SK-N-SH (cell line): ENCODE measurements around the gene PRKAR1A. TPM values are rescaled to one million over a fixed set of nuclear protein-coding genes. Genes with fewer than 3 reads are reported as not detected.

Experiments
- CTCF ChIA-PET: fragments of 300-600, 350-600 bp; formaldehyde crosslinking; extraction: SDS; loops from one replicate; lab custom pipeline; 2021; lab: Yijun Ruan, JAX
- POLR2A ChIA-PET: fragments of 350-600 bp; sonication (Branson Sonifier 250); formaldehyde crosslinking; extraction: SDS; loops from one replicate; lab custom pipeline; 2020; ENCODE audit warnings: antibody characterized with exemption, inconsistent platforms; lab: Yijun Ruan, JAX
- DNase-seq: peaks from one replicate; pipeline ENCODE4 v3.0.0; 2012
- H2AFZ ChIP-seq: fragments of 200-600 bp; sonication (generic); 2 replicates; pipeline ENCODE4 v1.8.1; 2016; ENCODE audit warnings: antibody characterized with exemption, mild to moderate bottlenecking, low read depth
- H3F3A ChIP-seq: fragments of 200-600 bp; sonication (generic); replicated peaks from 2 replicates; pipeline ENCODE3; 2016; ENCODE audit warnings: antibody characterized with exemption, mild to moderate bottlenecking; ENCODE audit not compliant: insufficient read depth
- H3K27ac ChIP-seq, 2 experiments: fragments of 200-500 bp in 1 of 2; fragments of 200-600 bp in 1 of 2; sonication (Bioruptor generic) in 1 of 2; sonication (generic), shearing (Covaris generic) in 1 of 2; 2 replicates each; pipeline versions ENCODE4 v1.5.1 to v1.6.1; 2014 to 2016; ENCODE audit warnings: low read depth in 2 of 2, inconsistent platforms in 1 of 2, low read length in 1 of 2, mild to moderate bottlenecking in 1 of 2, mixed read lengths in 1 of 2
- H3K27me3 ChIP-seq: fragments of 200-600 bp; sonication (generic), shearing (Covaris generic); 2 replicates; pipeline ENCODE4 v1.6.1; 2016; ENCODE audit warnings: mixed run types; ENCODE audit not compliant: insufficient read depth
- H3K36me3 ChIP-seq, 2 experiments: fragments of 200-500 bp in 1 of 2; fragments of 200-600 bp in 1 of 2; sonication (Bioruptor generic) in 1 of 2; sonication (generic) in 1 of 2; replicated peaks in 1 of 2; 2 replicates each; pipeline versions ENCODE3 to v1.5.1; 2014 to 2016; ENCODE audit warnings: low read length in 1 of 2, mild to moderate bottlenecking in 1 of 2; ENCODE audit not compliant: insufficient read depth in 2 of 2, control insufficient read depth in 1 of 2
- H3K4me1 ChIP-seq, 2 experiments: fragments of 200-500 bp in 1 of 2; fragments of 200-600 bp in 1 of 2; sonication (Bioruptor generic) in 1 of 2; sonication (generic), shearing (Covaris generic) in 1 of 2; 2 replicates each; pipeline versions ENCODE4 v1.5.1 to v1.6.1; 2014 to 2016; ENCODE audit warnings: low read depth in 1 of 2, low read length in 1 of 2, mixed run types in 1 of 2; ENCODE audit not compliant: insufficient read depth in 2 of 2, control insufficient read depth in 1 of 2
- H3K4me2 ChIP-seq: fragments of 200-600 bp; sonication (generic), shearing (Covaris generic); 2 replicates; pipeline ENCODE4 v1.6.1; 2017; ENCODE audit warnings: mixed run types
- H3K4me3 ChIP-seq, 2 experiments: fragments of 200-500 bp in 1 of 2; fragments of 200-600 bp in 1 of 2; sonication (Bioruptor generic) in 1 of 2; sonication (generic), shearing (Covaris generic) in 1 of 2; 2 replicates each; pipeline versions ENCODE4 v1.5.1 to v1.8.1; 2014 to 2016; ENCODE audit warnings: low read depth in 2 of 2, inconsistent platforms in 1 of 2, low read length in 1 of 2, mild to moderate bottlenecking in 1 of 2, mixed read lengths in 1 of 2, moderate library complexity in 1 of 2
- H3K79me2 ChIP-seq: fragments of 200-600 bp; sonication (generic); 2 replicates; pipeline ENCODE4 v1.8.1; 2017; ENCODE audit warnings: mild to moderate bottlenecking; ENCODE audit not compliant: insufficient read depth
- H3K9ac ChIP-seq: fragments of 200-600 bp; sonication (generic); 2 replicates; pipeline ENCODE4 v1.6.1; 2017; ENCODE audit warnings: mixed run types
- H3K9me2 ChIP-seq: fragments of 200-600 bp; sonication (generic); 2 replicates; pipeline ENCODE4 v1.6.1; 2017; ENCODE audit warnings: mixed run types
- H3K9me3 ChIP-seq: fragments of 200-600 bp; sonication (generic); 2 replicates; pipeline ENCODE4 v1.6.1; 2017; ENCODE audit warnings: mixed run types, mild to moderate bottlenecking, moderate library complexity
- H4K20me1 ChIP-seq: fragments of 200-600 bp; sonication (generic); 2 replicates; pipeline ENCODE4 v1.6.1; 2017; ENCODE audit warnings: mild to moderate bottlenecking, mixed run types; ENCODE audit not compliant: insufficient read depth
- EZH2phosphoT487 ChIP-seq: fragments of 200-600 bp; sonication (generic); IDR thresholded peaks from 2 replicates; pipeline ENCODE4 v1.6.1; 2017; ENCODE audit warnings: low read depth, mixed run types, mild to moderate bottlenecking, antibody characterized with exemption, moderate library complexity, borderline replicate concordance
- IRF3 ChIP-seq: fragments of 150-350 bp; IDR thresholded peaks from 2 replicates; pipeline ENCODE4 v1.6.1; 2016; ENCODE audit warnings: mild to moderate bottlenecking, low read depth, low read length
- RCOR1 ChIP-seq: fragments of 150-350 bp; IDR thresholded peaks from 2 replicates; pipeline ENCODE4 v1.6.1; 2017; ENCODE audit warnings: antibody characterized with exemption, low read length
- RFX5 ChIP-seq: IDR thresholded peaks from 2 replicates; pipeline ENCODE4 v1.6.1; 2012; ENCODE audit warnings: mild to moderate bottlenecking, improper control_type of control experiment, low read length
- SIN3A ChIP-seq: IDR thresholded peaks from 2 replicates; pipeline ENCODE4 v1.6.1; 2012; ENCODE audit warnings: low read depth, mild to moderate bottlenecking, low read length, moderate library complexity, borderline replicate concordance
- TCF12 ChIP-seq: IDR thresholded peaks from 2 replicates; pipeline ENCODE4 v1.4.0; 2012
- WGBS: methylation state at CpG from one replicate; pipeline ENCODE4 v1.1.6; 2017; ENCODE audit warnings: low lambda C conversion rate; 5-methylcytosine and 5-hydroxymethylcytosine counted together
- polyA plus RNA-seq, 3 experiments: library from polyadenylated mRNA; depleted of rRNA; stranded (reverse); fragments of >200 nt; gene quantifications; 2 replicates each; pipeline ENCODE4 v1.2.3, GENCODE V29; 2012

PRKAR1A gene
- polyA plus RNA-seq, 1 of the 3 experiments (the other 2 are of a cell fraction): 195 TPM

GRCh38 chr17:68564415-68565111, 52.3 kb downstream of the PRKAR1A start:
- H4K20me1 ChIP-seq: no peaks in the 10 kb centered on the region
- H3K9me3 ChIP-seq: no peaks in the 10 kb centered on the region
- no peak for DNase-seq
- H3K9ac ChIP-seq: no peak overlapping the region
- H3K79me2 ChIP-seq: no peaks in the 10 kb centered on the region
- POLR2A ChIA-PET: no interaction called here
- no peaks in the 10 kb centered on the region for H3K36me3 ChIP-seq
- no peak overlapping the region for H3K4me3 ChIP-seq
- no peak overlapping the region for H2AFZ ChIP-seq
- CTCF ChIA-PET: interaction anchor here (1.6 kb wide), 1 partner anchor 49 kb away, joined by 4 read pairs; no protein-coding TSS in a partner anchor
- no peaks in the 10 kb centered on the region for H3K4me1 ChIP-seq
- no peaks in the 10 kb centered on the region for H3F3A ChIP-seq
- no peak overlapping the region for H3K4me2 ChIP-seq
- H3K27ac ChIP-seq: no peak overlapping the region
- H3K9me2 ChIP-seq: no peaks in the 10 kb centered on the region
- no peak for TF ChIP-seq IRF3
- TF ChIP-seq RCOR1: no peak
- no peaks in the 10 kb centered on the region for H3K27me3 ChIP-seq
- 13% methylated on average over 7 of the region's 8 CpGs for WGBS

GRCh38 chr17:68565661-68566441, 53.6 kb downstream of the PRKAR1A start:
- H3F3A ChIP-seq: no peaks in the 10 kb centered on the region
- H3K79me2 ChIP-seq: no peaks in the 10 kb centered on the region
- no peaks in the 10 kb centered on the region for H3K4me1 ChIP-seq
- no peak overlapping the region for H3K27ac ChIP-seq
- no peaks in the 10 kb centered on the region for H4K20me1 ChIP-seq
- H3K9me3 ChIP-seq: no peaks in the 10 kb centered on the region
- ChIA-PET CTCF (interaction anchor here (1.3 to 1.6 kb wide), 3 partner anchors 11 to 48 kb away, joined by 3 to 4 read pairs (median 3); no protein-coding TSS in a partner anchor), POLR2A (no interaction called here)
- no peak overlapping the region for H3K4me2 ChIP-seq
- no peaks in the 10 kb centered on the region for H3K27me3 ChIP-seq
- no peak overlapping the region for H3K9ac ChIP-seq
- DNase-seq: no peak
- no peak overlapping the region for H2AFZ ChIP-seq
- no peaks in the 10 kb centered on the region for H3K9me2 ChIP-seq
- H3K36me3 ChIP-seq: no peaks in the 10 kb centered on the region
- WGBS: 4% methylated on average over 3 of the region's 3 CpGs
- H3K4me3 ChIP-seq: no peak overlapping the region
- TF ChIP-seq EZH2phosphoT487: no peak

GRCh38 chr17:68566442-68566738, 54.2 kb downstream of the PRKAR1A start:
- Histone ChIP-seq H3K9ac (no peak overlapping the region), H3K79me2 (no peaks in the 10 kb centered on the region), H4K20me1 (no peaks in the 10 kb centered on the region), H3K9me2 (no peaks in the 10 kb centered on the region), H3K9me3 (no peaks in the 10 kb centered on the region), H2AFZ (no peak overlapping the region), H3K4me3 (no peak overlapping the region), H3K27ac (no peak overlapping the region), H3K4me2 (no peak overlapping the region), H3K27me3 (no peaks in the 10 kb centered on the region), H3K4me1 (no peaks in the 10 kb centered on the region), H3K36me3 (no peaks in the 10 kb centered on the region), H3F3A (no peaks in the 10 kb centered on the region)
- DNase-seq: no peak
- ChIA-PET CTCF (interaction anchor here (1.3 to 1.6 kb wide), 3 partner anchors 10 to 47 kb away, joined by 3 to 4 read pairs (median 3); no protein-coding TSS in a partner anchor), POLR2A (no interaction called here)
- 8% methylated on average over 2 of the region's 2 CpGs for WGBS
- TF ChIP-seq RFX5 (no peak), SIN3A (no peak), TCF12 (no peak)
